Measurements from ENCODE around the gene DBT. TPM values are rescaled to one million over a fixed set of nuclear protein-coding genes. Genes with fewer than 3 reads are reported as not detected.
A peak's percentile ranks its signal among the peaks of the same experiment; 100 is the strongest.
"Not testable (repeated sequence)": the region's sequence is repeated elsewhere in the genome, so short reads cannot be mapped to it uniquely, and the experiment has no call there.

Gene DBT
- 5.5 TPM for polyA plus RNA-seq (2012; ENCODE audit: insufficient read depth, insufficient read length)

DNA sequence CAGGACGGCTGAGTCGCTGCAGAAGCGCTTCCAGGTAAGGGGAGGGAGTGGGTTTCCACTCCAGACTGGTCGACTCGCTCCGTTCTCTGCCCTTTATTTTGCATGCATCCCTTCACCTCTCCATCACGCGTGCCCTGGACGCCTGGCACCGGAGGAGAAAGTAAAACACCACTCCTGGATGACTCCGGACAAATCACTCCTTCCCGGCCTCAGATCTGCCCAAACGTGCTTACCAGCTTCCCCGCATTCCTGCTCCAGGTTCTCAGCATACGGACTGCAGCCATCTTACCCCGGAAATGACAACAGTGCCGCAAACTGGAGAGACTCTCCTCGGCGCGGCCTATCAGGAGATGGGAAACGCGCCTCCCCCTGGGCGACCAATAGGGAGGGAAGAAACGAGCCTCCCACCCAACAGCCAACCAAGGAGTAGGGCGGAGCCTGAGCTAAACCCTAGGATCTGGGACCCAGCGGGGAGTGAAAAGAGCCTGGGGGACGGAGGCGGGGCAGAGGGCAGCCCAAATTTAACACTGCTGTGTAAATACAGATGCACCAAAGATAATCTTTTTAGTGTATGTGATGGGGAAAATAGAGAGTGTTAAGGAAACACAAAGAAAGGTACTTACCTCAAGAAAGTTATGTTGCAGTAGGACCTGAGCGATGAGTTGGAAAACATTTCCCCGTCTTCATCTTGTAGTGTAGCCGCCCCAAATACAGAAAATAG is at the start of gene DBT:
DBT (minus strand) TSS at position 298 of the 721 bp plus-strand sequence; CDS start at position 284, 14 bp downstream.
- H3K4me3 ChIP-seq (ENCODE audit: low read length) = peak within 1 kb of the TSS; percentile 98
- DNase-seq (ENCODE audit: low read depth, low spot score) = peak; percentile 93

DNA sequence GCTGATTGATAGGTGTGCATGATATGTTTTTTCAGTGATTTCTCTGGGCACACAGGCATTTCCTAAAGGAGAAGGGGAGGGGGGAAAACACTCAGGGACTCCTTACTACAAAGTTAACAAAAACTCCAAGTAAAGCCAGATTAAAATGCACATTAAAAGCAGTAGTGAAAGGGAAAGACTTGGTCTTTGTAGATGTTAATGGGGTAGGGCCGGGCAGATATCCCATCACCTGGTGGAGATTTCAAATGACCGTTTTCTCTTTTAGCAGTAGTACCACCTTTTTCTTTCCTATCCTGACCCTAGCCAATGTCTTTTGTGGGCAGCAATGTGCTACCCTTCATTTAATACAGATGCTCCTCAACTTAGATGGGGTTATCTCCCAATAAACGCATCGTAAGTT is 48.9 kb upstream of the DBT start:
- DNase-seq (ENCODE audit: low read depth, low spot score) = no peak
- H3K4me3 ChIP-seq (ENCODE audit: low read length) = no peak overlapping the region

- not testable (repeated sequence) for H3K4me3 ChIP-seq (ENCODE audit: low read length); DNase-seq (ENCODE audit: low read depth, low spot score)
Measured at GRCh38 chr1:100296997-100297396, 47.4 kb upstream of the DBT start.

- no peak overlapping the region for H3K4me3 ChIP-seq (ENCODE audit: low read length)
- DNase-seq (ENCODE audit: low read depth, low spot score) = no peak
Measured at GRCh38 chr1:100296140-100296539, 46.5 kb upstream of the DBT start.

- H3K4me3 ChIP-seq (ENCODE audit: low read length) = no peak overlapping the region
- no peak for DNase-seq (ENCODE audit: low read depth, low spot score)
Measured at GRCh38 chr1:100292711-100293110, 43.1 kb upstream of the DBT start.

GRCh38 chr1:100290291-100290690 is 40.7 kb upstream of the DBT start:
- DNase-seq (ENCODE audit: low read depth, low spot score) = no peak

GRCh38 chr1:100287162-100287561 is 37.5 kb upstream of the DBT start:
- H3K4me3 ChIP-seq (ENCODE audit: low read length) = no peak overlapping the region
- no peak for DNase-seq (ENCODE audit: low read depth, low spot score)

More at GRCh38 chr1:100290291-100290690, 40.7 kb upstream of the DBT start:
- H3K4me3 ChIP-seq (ENCODE audit: low read length) = no peak overlapping the region

GRCh38 chr1:100284591-100284990 is 35.0 kb upstream of the DBT start:
- H3K4me3 ChIP-seq (ENCODE audit: low read length) = no peak overlapping the region
- DNase-seq (ENCODE audit: low read depth, low spot score) = no peak

GRCh38 chr1:100279954-100280682 is 30.5 kb upstream of the DBT start:
- H3K4me3 ChIP-seq (ENCODE audit: low read length) = no peak overlapping the region
- no peak for DNase-seq (ENCODE audit: low read depth, low spot score)

DNA sequence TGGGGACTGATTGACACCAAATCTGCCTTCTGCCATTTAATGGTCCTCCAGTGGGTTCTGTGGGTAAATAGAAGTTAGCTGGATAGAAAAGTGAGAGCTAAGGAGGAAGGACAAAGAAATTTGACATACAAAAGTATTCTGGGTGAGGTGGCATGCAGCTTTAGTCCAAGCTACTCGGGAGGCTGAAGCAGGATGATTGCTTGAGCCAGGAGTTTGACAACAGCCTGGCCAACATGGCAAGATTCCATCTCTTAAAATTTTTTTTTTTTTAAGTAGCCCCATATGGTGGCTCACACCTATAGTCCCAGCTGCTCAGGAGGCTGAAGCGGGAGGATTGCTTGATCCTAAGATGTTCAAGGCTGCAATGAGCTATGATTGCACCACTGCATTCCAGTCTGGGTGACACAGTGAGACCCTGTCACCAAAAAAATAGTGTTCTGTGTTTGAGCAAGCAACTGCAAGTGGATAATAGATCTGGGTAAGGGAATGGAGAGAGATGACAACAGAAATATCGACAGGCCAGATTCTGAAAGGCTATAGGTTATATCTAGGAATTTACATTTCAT is 29.8 kb upstream of the DBT start:
- no peak for DNase-seq (ENCODE audit: low read depth, low spot score)
- H3K4me3 ChIP-seq (ENCODE audit: low read length) = no peak overlapping the region

DNA sequence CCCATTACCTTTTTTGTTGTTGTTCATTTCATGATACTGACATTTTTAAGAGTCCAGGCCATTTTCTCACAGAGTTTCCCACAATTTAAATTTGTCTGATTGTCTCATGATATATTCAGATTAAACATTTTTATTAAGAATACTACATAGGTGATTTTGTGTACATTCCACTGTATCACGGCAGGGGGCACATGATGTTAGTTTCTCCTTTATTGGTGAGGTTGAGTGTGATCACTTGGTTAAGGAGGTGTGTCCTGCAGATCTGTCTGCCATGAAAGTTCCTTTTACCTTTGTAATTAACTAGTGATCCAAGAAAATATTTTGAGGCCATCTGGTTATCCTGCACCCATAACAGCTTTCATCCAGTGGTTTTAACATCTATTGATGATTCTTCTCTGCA is 28.2 kb upstream of the DBT start:
- DNase-seq (ENCODE audit: low read depth, low spot score) = no peak
- H3K4me3 ChIP-seq (ENCODE audit: low read length) = no peak overlapping the region

- no peak overlapping the region for H3K4me3 ChIP-seq (ENCODE audit: low read length)
- DNase-seq (ENCODE audit: low read depth, low spot score) = no peak
Measured at GRCh38 chr1:100268202-100268601, 18.6 kb upstream of the DBT start.

GRCh38 chr1:100267284-100267683 is 17.6 kb upstream of the DBT start:
- H3K4me3 ChIP-seq (ENCODE audit: low read length) = peak overlapping the region; percentile 86
- no peak for DNase-seq (ENCODE audit: low read depth, low spot score)

DNA sequence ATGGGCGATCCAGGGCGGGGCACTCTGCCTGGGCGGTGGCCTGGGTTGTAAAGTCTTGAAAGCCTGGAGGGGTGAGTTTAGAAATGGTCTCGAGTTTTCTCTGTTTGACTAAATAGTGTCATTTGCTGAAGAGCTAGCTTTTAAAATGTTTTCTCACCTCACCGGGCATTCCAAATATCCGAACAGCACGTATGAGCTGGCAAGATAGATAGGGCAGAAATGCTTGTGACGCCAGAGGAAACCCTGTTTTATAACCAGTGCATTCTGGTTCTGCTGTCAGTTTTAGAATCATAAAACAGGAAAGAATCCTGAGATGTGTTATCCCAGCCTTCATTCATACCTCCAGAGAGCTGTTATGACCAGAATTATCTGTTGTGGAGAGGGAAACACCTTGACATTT is 17.1 kb upstream of the DBT start:
- DNase-seq (ENCODE audit: low read depth, low spot score) = no peak
- H3K4me3 ChIP-seq (ENCODE audit: low read length) = peak overlapping the region; percentile 86

DNA sequence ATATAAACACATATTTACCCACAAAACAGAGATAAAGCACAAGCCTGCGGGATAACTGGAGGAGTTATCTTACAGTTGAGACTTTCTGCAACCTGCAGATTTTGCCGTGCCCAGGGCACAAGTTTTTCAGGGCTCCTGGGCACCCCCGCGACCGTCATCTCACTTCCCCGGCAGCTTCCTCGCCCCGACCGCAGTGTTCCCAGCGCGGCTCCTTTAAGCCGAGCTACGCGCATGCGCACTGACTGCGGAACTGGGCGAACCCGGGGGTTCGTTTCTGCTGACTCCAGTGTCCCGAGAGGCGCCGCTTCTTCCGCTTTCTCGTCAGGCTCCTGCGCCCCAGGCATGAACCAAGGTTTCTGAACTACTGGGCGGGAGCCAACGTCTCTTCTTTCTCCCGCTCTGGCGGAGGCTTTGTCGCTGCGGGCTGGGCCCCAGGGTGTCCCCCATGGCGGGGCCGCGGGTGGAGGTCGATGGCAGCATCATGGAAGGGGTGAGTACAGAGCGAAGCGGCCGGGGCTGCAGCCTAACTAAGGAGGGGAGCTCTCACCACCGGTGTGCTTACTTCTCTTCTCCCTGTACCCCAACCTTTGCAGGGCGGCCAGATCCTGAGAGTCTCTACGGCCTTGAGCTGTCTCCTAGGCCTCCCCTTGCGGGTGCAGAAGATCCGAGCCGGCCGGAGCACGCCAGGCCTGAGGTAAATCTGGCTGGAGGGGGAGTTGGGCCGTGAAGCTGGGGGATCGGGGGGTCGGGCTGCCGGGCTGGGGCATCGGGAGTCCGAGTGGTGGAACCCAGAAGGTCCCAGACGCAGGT is 16.5 kb upstream of the DBT start, which contains the start of gene RTCA:
RTCA (plus strand) TSS at position 286 of the 810 bp plus-strand sequence; CDS start at position 446, 160 bp downstream.
- peak within 1 kb of the TSS; percentile 86 for H3K4me3 ChIP-seq (ENCODE audit: low read length)
- peak; percentile 94 for DNase-seq (ENCODE audit: low read depth, low spot score)

DNA sequence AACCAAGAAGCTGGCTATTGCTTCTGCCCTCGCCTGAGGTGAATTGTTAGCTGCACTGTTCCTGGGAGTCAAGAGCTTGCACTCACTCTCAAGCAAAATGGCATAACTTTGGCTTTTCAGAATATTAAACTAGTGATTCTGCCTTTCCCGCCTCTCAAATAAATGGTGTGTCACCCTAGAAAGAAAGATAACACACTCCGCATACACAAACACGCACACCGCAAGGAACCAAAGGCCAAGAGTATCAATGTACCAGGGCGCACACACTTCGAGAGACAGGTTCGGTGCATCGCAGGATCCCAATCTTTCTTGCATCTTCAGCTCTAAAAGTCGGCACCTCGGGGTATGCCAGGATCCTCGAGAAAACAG is 15.9 kb upstream of the DBT start:
- no peak for DNase-seq (ENCODE audit: low read depth, low spot score)
- H3K4me3 ChIP-seq (ENCODE audit: low read length) = peak overlapping the region; percentile 86

DNA sequence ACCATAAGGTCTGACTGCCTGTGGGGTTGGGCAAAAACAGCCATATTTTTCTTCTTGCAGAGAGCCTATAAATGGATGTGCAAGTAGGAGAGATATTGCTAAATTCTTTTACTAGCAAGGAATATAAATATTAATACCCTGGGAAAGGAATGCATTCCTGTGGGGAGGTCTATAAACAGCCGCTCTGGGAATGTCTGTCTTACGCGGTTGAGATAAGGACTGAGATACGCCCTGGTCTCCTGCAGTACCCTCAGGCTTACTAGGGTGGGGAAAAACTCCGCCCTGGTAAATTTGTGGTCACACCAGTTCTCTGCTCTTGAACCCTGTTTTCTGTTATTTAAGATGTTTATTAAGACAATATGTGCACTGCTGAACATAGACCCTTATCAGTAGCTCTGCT is 14.4 kb upstream of the DBT start:
- DNase-seq (ENCODE audit: low read depth, low spot score); H3K4me3 ChIP-seq (ENCODE audit: low read length): not testable (repeated sequence)

DNA sequence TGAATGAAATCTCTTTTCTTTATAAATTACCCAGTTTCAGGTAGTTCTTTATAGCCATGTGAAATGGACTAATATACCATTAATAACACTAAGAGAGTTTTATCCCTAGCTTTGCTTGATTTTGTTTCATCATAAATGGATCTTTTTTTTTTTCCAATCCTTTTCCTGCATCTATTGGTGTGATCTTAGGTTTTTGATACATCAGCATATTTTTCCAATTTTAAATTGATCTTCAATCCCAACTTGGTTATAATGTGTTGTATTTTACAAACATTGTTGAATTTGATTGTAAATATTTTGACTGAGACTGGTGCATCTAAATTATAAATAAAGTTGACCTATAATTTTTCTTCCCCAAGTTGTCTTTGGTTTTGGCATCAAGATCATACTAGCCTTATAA is 12.1 kb upstream of the DBT start:
- H3K4me3 ChIP-seq (ENCODE audit: low read length) = no peak overlapping the region
- DNase-seq (ENCODE audit: low read depth, low spot score) = no peak

DNA sequence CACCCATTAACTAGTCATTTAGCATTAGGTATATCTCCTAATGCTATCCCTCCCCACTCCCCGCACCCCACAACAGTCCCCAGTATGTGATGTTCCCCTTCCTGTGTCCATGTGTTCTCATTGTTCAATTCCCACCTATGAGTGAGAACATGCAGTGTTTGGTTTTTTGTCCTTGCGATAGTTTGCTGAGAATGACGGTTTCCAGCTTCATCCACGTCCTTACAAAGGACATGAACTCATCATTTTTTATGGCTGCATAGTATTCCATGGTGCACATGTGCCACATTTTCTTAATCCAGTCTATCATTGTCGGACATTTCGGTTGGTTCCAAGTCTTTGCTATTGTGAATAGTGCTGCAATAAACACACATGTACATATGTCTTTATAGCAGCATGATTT is 8.8 kb upstream of the DBT start:
- DNase-seq (ENCODE audit: low read depth, low spot score); H3K4me3 ChIP-seq (ENCODE audit: low read length): not testable (repeated sequence)
